Cortex of kidney (tissue), 1 donor: ENCODE measurements around the gene CSF1R.

ENCODE experiments used
- DNase-seq: peaks from one replicate; lab custom pipeline; 2025; lab: John Stamatoyannopoulos, UW

CSF1R gene

DNA sequence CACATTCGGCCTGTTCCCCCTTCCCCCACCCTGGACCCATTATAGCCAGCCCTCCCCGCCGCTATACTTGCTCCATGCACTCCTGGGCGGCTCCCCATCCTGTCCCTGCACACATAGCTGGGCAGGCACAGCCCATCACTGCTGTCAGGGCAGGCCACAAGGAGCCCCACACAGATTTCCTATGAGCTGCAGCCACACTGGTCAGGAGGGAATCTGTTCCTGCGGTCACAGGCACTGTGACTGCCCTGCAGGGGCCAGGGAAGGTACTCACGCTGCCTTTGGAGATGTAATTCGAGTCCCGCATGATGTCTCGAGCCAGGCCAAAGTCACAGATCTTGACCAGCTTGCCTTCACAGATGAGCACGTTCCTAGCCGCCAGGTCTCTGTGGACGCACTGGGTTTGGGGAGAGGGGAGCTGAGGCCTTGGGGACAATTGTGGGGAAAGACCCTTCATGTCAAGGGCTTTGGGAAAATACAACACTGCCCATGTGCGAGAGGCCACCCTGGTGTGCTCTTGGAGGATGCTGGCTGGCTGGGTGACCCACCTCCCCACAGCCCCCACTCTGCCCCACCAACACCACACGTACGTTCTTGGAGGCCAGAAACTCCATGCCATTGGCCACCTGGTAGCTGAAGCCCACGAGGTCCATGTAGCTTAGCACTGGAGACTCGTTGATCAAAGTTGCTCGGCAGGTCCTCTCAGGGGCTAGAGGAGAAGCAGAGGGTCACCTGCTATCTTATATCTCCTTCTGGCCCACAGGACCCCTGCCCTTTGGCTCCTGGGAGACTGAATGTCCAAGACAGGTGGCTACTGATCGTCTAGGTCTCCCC, 34.5 kb upstream of the CSF1R start:
- no peak for DNase-seq

DNA sequence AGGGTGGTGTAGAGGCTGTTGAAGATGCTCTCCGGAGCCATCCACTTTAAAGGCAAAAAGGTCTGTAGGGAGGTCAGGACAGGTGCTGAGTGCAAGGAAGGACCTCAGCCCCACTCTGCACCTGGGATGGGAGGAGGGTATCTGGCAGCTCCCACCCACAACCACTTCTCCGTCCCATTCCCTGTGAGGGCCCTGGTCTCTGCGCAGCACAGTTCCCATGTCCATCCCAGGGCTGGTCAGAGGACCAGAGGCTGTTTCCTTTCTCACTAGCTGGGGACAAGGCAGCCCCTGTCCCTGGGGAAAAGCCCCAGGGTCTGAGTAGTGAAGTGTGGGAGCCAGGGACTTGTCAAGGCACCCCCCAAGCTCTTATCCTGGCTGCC, 33.7 kb upstream of the CSF1R start:
- no peak for DNase-seq

DNA sequence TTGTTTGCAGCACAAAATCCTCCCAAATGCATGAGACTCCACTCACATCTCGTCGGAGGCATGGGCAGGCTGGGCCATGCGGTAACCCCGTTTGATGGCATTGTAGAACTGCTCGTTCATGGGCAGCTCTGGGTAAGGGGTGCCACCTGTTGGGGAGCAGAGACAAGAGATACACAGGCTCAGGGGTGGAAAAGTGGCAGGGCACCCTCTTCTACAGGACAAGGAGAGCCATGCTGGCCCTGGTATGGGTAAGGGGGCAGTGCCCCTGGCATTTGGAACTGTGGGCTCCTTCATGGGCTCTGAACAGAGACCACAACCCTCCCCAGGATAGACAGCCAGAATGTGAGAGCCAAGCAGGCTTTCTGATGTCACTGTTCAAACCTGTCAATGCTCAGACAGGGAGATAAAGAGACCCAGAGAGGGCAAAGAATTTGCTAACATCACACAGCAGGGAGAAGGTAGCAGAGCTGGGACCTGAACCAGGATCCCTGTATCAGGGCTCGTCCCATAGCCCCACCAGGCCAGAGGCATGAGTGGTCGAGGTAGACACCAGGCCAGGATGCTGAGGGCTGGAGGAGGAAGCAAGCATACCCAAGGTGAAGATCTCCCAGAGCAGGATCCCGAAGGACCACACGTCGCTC, 33.2 kb upstream of the CSF1R start:
- no peak for DNase-seq

DNA sequence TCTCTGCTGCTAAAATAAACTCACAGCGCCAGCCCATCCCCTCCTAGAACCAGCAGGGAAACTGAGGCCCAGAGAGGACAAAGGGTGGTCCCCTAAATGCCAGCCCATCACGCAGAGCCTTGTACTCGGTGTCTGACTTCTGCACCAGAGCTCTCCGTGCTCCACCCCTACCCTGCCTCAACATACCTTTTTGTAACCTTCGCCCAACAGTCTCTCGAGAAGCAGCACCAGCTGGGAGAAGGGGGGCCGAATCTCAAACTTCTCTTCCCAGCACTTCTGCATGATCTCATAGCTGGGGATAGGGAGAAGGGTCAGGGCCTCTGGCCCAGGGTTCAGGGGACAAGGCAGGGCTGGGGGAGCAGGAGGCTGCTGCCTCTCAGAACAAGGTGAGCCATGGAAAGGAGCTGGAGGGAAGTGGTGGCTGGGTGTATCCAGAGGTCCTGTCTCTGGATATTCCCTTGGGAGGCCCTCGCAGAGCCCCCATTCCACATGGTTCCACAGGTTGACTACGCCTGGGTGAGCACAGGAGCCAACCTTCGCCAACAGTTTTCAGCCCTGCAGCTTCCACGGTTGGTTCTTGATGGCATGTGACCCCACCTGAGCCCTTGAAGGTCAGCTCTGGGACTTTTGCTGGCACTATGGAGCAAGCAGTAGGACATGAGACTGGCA, 32.3 kb upstream of the CSF1R start:
- no peak for DNase-seq

DNA sequence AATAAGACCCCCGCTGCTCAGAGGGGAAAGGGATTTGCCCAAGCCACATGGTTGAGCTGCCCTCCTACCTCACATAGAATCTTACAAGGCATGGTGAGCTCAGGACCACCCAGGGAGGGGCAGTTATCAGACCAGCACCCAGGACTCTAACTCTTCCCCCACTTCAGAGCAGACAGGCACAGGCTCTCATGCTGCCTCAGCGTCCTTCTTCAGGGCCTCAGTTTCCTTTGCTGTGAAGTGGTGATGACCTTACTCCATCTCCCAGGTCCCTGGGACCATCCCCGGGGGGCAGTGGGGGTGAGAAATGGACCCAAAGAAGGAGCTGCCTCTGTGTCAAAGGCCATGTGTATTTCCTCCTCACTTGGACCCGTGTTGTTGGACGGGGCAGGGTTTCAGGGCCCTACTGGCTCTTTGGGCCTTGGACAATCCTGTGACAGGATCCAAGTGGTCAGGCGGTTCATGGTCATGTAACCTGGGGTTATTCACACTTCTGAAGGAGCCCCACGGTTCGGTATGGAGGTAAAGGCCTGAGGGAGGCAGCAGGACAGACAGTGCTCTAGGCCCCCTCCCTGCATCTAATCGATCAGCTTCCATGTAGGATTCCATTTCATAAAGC, 31.7 kb upstream of the CSF1R start:
- no peak for DNase-seq

GRCh38 chr5:150116667-150117400, 30.5 kb upstream of the CSF1R start:
- no peak for DNase-seq

DNA sequence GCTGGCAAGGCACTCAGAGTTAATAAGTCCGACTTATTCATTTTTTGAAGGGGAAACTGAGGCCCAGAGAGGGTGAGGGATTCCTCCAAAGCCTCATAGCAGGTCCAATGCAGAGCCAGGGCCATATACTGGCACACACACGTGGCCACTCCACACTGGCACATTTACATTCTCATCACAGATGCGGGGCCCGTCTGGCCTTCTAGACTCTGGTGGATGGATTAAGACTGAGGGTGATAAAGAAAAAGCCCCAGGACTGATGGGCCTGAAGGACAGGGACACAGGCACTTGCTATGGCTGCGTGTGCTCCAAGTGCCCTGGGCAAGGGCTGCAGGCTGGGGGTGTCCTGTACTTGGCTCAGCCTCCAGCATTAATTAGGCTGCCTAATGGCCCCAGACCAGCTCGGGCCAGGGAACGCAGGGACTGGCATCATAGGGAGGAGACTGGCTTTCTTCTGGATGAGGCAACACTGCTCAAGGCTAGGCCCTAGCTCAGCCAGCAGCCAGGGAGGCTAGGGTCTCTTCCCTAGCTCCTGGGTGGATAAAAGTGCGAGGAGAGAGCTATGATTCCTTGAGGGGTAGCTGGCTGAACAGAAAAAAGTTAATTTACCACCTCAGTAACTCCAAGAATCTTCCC, 28.5 kb upstream of the CSF1R start:
- no peak for DNase-seq

- no peak for DNase-seq
Observed at GRCh38 chr5:150114102-150114641, 27.8 kb upstream of the CSF1R start.

DNA sequence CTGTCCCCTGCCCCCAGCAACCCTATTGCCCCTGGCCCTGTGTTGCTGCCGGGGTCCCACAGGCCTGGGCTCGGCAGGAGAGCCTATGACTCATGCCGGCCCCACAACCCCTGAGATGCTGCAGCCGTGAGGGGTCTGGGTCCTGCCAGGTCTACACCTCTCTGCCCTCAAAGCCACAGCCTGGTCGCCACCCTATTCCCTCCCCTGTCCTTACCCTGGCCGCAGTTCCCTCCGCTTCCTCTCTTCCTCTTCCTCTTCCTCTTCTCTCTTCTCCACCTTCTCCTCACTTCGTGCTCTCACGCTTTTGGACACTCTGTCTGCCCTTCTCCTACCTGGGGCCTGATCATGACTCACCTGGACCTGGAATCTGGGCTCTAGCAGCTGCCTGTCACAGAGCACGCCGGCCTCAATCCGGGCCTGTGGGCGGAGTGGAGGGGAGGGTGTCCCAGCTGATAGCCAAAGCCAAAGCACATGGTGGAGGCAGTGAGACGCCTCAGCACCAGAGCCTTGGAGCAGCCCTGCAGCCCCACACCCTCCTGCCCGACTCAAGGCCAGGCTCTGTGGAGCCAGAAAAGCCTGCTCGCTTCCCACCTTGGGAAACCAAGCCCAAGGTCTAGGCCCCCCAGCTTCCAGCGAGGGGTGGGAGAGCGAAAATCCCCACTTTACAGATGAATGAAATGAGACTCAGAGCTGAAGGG, 26.8 kb upstream of the CSF1R start:
- DNase-seq = no peak

DNA sequence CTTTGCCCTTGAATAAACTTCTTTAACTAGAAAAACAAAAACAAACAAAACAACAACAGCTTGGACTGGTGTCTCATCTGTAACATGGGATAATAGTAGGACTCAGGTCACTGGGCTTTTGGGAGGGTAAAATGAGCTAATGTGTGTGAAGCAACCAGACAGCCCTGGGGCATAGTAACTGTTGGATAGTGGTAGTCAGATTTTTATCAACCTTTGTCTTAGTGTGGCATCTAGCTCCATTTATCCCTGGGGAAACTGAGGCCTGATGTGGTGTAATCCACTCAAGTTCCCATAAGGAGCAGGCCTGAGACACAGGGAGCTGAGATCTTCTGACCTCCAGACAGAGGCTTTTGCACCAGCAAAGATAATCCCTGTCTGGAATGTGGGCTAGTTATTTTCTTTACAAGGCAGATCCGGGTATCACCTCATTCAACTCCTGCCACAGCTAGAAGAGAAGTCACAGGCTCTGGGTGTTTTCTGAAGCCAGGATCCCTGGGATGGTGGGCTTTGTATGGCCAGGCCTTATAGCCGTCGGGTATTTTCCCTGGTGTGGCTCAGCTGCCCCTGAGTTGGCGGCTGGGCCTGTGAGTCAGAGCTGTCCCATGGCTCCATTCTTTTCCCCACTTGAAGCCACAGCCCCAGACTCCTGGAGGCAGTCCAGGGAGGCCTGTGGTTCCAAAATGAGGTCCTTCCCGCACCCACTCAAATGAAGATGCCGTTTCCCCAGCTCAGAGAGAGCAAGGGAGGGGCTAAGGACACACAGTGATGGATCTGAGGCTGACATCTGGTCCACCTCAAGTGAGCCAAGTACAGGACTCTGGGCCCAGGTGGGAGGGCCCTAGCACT, 26.1 kb upstream of the CSF1R start:
- no peak for DNase-seq

GRCh38 chr5:150111122-150111521, 24.8 kb upstream of the CSF1R start:
- DNase-seq = no peak

- no peak for DNase-seq
Observed at GRCh38 chr5:150109921-150110320, 23.6 kb upstream of the CSF1R start.

- DNase-seq = no peak
Observed at GRCh38 chr5:150108711-150109514, 22.6 kb upstream of the CSF1R start.

GRCh38 chr5:150107909-150108447, 21.6 kb upstream of the CSF1R start:
- no peak for DNase-seq

DNA sequence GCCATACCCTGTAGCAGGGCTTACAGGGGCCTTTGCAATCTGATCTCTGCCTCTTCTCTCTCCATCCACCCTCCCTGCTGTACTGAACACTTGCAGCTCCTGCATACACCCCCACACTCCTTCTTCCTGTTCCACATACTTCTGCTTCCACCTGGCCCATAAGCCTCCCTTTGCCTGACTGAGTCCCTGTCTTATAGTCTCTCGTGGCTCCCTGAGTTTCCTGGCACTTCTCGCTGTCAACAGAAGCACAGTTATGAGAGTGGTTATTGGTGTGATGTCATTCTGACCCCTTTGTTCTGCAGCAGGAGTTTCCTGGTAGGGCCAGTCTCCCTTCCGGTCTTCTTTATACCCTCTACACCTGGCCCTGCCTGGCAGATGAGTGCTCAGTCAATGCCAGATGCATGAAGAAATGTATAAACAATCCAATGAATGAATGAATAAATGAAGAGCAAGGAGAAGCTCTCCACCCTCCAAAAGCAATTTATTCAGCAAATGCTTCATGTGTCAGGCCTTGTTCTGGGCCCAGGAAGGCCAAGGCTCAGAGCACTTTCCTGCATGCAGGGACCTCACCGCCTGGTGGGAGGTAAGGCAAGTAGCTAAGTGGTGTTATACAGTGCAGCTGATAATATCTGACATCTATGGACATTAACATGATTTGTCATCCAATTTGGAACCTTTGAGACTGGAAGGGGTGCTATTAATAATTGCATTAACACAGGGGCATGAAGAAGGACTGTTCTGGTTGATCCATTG, 20.5 kb upstream of the CSF1R start:
- DNase-seq = no peak

- no peak for DNase-seq
Observed at GRCh38 chr5:150105928-150106615, 19.7 kb upstream of the CSF1R start.

GRCh38 chr5:150104550-150104870, 18.2 kb upstream of the CSF1R start:
- no peak for DNase-seq
